Prostate gland (tissue), 2 donors: ENCODE measurements around the gene DGKE.

ENCODE experiments used
- CTCF ChIP-seq, 4 experiments: fragments of 200-600 bp in 2 of 4; fragments of 450-650 bp in 2 of 4; sonication (generic) in 2 of 4; IDR thresholded peaks; 1 replicate in 3 of 4; 2 replicates in 1 of 4; pipeline ENCODE4 v1.5.1; 2016 to 2019; ENCODE audit warnings: antibody characterized with exemption in 4 of 4, mild to moderate bottlenecking in 2 of 4, moderate library complexity in 2 of 4
- POLR2A ChIP-seq: fragments of 450-650 bp; IDR thresholded peaks from one replicate; pipeline ENCODE4 v1.6.1; 2016; ENCODE audit warnings: antibody characterized with exemption, mild to moderate bottlenecking

- TF ChIP-seq POLR2A (no peak), CTCF (IDR thresholded peaks at IDR 0.05) (no peak)
Measured at GRCh38 chr17:56824503-56824902, 9.4 kb upstream of the DGKE start.
